Measurements from ENCODE around the gene MTFR1L. TPM values are rescaled to one million over a fixed set of nuclear protein-coding genes. Genes with fewer than 3 reads are reported as not detected.

MTFR1L gene
- total RNA-seq, 2 donors from 2014 or later = 36.3 to 48.6 TPM

GRCh38 chr1:25814549-25815087 lies 5.1 kb upstream of the MTFR1L start:
- Histone ChIP-seq H3K9ac (ENCODE audit: low read depth in 2 of 2, low read length in 2 of 2) (no peak overlapping the region), H3K9me3 (no peaks in the 10 kb centered on the region), H3K27ac (no peak overlapping the region), H3K36me3 (no peaks in the 10 kb centered on the region), H3K4me1 (peaks cover 4% of the 10 kb centered on the region), H3K27me3 (no peaks in the 10 kb centered on the region), H3K4me3 (no peak overlapping the region)
- no peak for DNase-seq
- no peak for TF ChIP-seq CTCF (IDR thresholded peaks at IDR 0.05)
- intact Hi-C loops (cut with DNase I) = loop anchor here (5.0 kb wide), 1 partner anchor 207 kb away; no protein-coding TSS in a partner anchor

GRCh38 chr1:25815208-25816111 lies 4.3 kb upstream of the MTFR1L start:
- Histone ChIP-seq H3K36me3 (no peaks in the 10 kb centered on the region), H3K27me3 (no peaks in the 10 kb centered on the region), H3K4me3 (no peak overlapping the region), H3K9me3 (no peaks in the 10 kb centered on the region), H3K27ac (no peak overlapping the region), H3K9ac (ENCODE audit: low read depth in 2 of 2, low read length in 2 of 2) (no peak overlapping the region), H3K4me1 (peaks cover 4% of the 10 kb centered on the region)
- no peak for DNase-seq
- intact Hi-C loops (cut with DNase I) = no loop called here
- TF ChIP-seq CTCF (IDR thresholded peaks at IDR 0.05) = no peak

- Histone ChIP-seq H3K27me3 (no peaks in the 10 kb centered on the region), H3K36me3 (no peaks in the 10 kb centered on the region), H3K4me3 (no peak overlapping the region), H3K4me1 (peaks cover 7% of the 10 kb centered on the region), H3K27ac (no peak overlapping the region), H3K9ac (ENCODE audit: low read depth in 2 of 2, low read length in 2 of 2) (no peak overlapping the region), H3K9me3 (no peaks in the 10 kb centered on the region)
- intact Hi-C loops (cut with DNase I) = no loop called here
- no peak for TF ChIP-seq CTCF (IDR thresholded peaks at IDR 0.05)
- DNase-seq = no peak
These were observed 3.5 kb upstream of the MTFR1L start for GRCh38 chr1:25816112-25816718.

GRCh38 chr1:25817840-25818501 lies 1.8 kb upstream of the MTFR1L start:
- no peaks in the 10 kb centered on the region for H3K27me3 ChIP-seq
- intact Hi-C loops (cut with DNase I) = no loop called here
- peak overlapping the region; percentile 41 to 94 for H3K9ac ChIP-seq (ENCODE audit: low read depth in 2 of 2, low read length in 2 of 2)
- no peak overlapping the region for H3K4me3 ChIP-seq
- H3K9me3 ChIP-seq = no peaks in the 10 kb centered on the region
- DNase-seq = no peak
- TF ChIP-seq CTCF (IDR thresholded peaks at IDR 0.05) = no peak
- H3K27ac ChIP-seq = no peak overlapping the region
- peaks cover 10% of the 10 kb centered on the region for H3K4me1 ChIP-seq
- no peaks in the 10 kb centered on the region for H3K36me3 ChIP-seq

GRCh38 chr1:25818569-25818968 lies 1.2 kb upstream of the MTFR1L start:
- no peaks in the 10 kb centered on the region for H3K9me3 ChIP-seq
- no peaks in the 10 kb centered on the region for H3K27me3 ChIP-seq
- H3K9ac ChIP-seq (ENCODE audit: low read depth in 2 of 2, low read length in 2 of 2) = peak overlapping the region; percentile 41 to 94
- peaks cover 10% of the 10 kb centered on the region for H3K4me1 ChIP-seq
- intact Hi-C loops (cut with DNase I) = no loop called here
- no peaks in the 10 kb centered on the region for H3K36me3 ChIP-seq
- no peak overlapping the region for H3K4me3 ChIP-seq
- no peak for DNase-seq
- TF ChIP-seq CTCF (IDR thresholded peaks at IDR 0.05) = no peak
- peak overlapping the region; percentile 58 for H3K27ac ChIP-seq

All from colonic mucosa (tissue), 4 donors.